HepG2 (cell line): Measurements from ENCODE around the gene ERCC4. TPM values are rescaled to one million over a fixed set of nuclear protein-coding genes. Genes with fewer than 3 reads are reported as not detected.

ENCODE experiments used
- ATF7-NPFF ChIP-seq: sonication (generic); formaldehyde crosslinking; IDR thresholded peaks from 2 replicates; pipeline ENCODE4 v1.8.1; 2023; ENCODE audit warnings: mild to moderate bottlenecking, low read depth, missing genetic modification reagents, moderate library complexity
- CBX1 ChIP-seq: IDR thresholded peaks from one replicate; pipeline ENCODE4 v1.6.1; 2016; ENCODE audit warnings: antibody characterized with exemption, low read depth
- FIP1L1 ChIP-seq: fragments of 200-400 bp; formaldehyde crosslinking; IDR thresholded peaks from 2 replicates; pipeline ENCODE4 v1.6.1; 2018; ENCODE audit warnings: low read depth, mild to moderate bottlenecking, low read length, moderate library complexity, borderline replicate concordance; ENCODE audit not compliant: insufficient read depth
- HES4 ChIP-seq: sonication (generic); formaldehyde crosslinking; IDR thresholded peaks from 2 replicates; pipeline ENCODE4 v1.9.0; 2021; ENCODE audit warnings: mild to moderate bottlenecking, missing genetic modification reagents, borderline replicate concordance
- HNF4A ChIP-seq: sonication (generic); formaldehyde crosslinking; IDR thresholded peaks from 2 replicates; pipeline ENCODE4 v1.4.0; 2020; ENCODE audit warnings: missing genetic modification reagents
- POLR2G ChIP-seq: fragments of 200-400 bp; formaldehyde crosslinking; IDR thresholded peaks from 2 replicates; pipeline ENCODE4 v1.6.1; 2018; ENCODE audit warnings: mild to moderate bottlenecking, low read depth, low read length, moderate library complexity
- THAP11 ChIP-seq: IDR thresholded peaks from 2 replicates; pipeline ENCODE4 v1.6.1; 2016; ENCODE audit warnings: missing biosample characterization, missing genetic modification reagents
- ZNF768 ChIP-seq: sonication (generic); formaldehyde crosslinking; IDR thresholded peaks from 2 replicates; pipeline ENCODE4 v1.4.0; 2020; ENCODE audit warnings: missing genetic modification reagents
- ZNF777 ChIP-seq: sonication (generic); formaldehyde crosslinking; IDR thresholded peaks from 2 replicates; pipeline ENCODE4 v1.4.0; 2020; ENCODE audit warnings: missing genetic modification reagents
- polyA plus RNA-seq, 8 experiments: library from polyadenylated mRNA; depleted of rRNA in 3 of 8; stranded (reverse) in 7 of 8; unstranded in 1 of 8; fragments of >200 nt; fragmentation: Illumina TruSeq in 4 of 8; extraction: Trizol in 4 of 8; gene quantifications; 2 replicates each; pipeline versions ENCODE4 v1.2.1 to v1.2.3, GENCODE V29; 2011 to 2016; ENCODE audit warnings: low read depth in 4 of 8, missing spikeins in 1 of 8, mixed read lengths in 1 of 8; ENCODE audit not compliant: insufficient read depth in 1 of 8
- total RNA-seq, 5 experiments: library from RNA; depleted of rRNA; stranded (reverse); fragments of >200 nt; fragmentation: Illumina TruSeq; extraction: Trizol; gene quantifications; 2 replicates each; pipeline ENCODE4 v1.2.3, GENCODE V29; 2016; ENCODE audit warnings: low read depth in 1 of 5
- TF ChIP-seq, protein P1 (sequence below): IDR thresholded peaks from 2 replicates; pipeline ENCODE4 v1.4.0; 2020; ENCODE audit warnings: mild to moderate bottlenecking, missing genetic modification reagents
- TF ChIP-seq, protein P2 (sequence below): sonication (generic); formaldehyde crosslinking; IDR thresholded peaks from 2 replicates; pipeline ENCODE4 v1.4.0; 2020; ENCODE audit warnings: mild to moderate bottlenecking, low read depth, missing genetic modification reagents
- TF ChIP-seq, protein P3 (sequence below): sonication (generic); formaldehyde crosslinking; IDR thresholded peaks from 2 replicates; pipeline ENCODE4 v1.5.0; 2020; ENCODE audit warnings: mild to moderate bottlenecking, missing genetic modification reagents, borderline replicate concordance
- TF ChIP-seq, protein P4 (sequence below), 2 experiments: fragments of 450-650 bp in 1 of 2; sonication (generic) in 1 of 2; formaldehyde crosslinking; IDR thresholded peaks; 2 replicates each; pipeline versions ENCODE4 v1.5.0 to v1.8.0; 2020 to 2022; ENCODE audit warnings: mild to moderate bottlenecking in 1 of 2, missing genetic modification reagents in 1 of 2

ERCC4 gene
- total and polyA plus RNA-seq, 2 of the 13 experiments (the other 11 are each of a cell fraction or from before 2014, with no cell fraction given): 5.4 to 15.2 TPM

DNA sequence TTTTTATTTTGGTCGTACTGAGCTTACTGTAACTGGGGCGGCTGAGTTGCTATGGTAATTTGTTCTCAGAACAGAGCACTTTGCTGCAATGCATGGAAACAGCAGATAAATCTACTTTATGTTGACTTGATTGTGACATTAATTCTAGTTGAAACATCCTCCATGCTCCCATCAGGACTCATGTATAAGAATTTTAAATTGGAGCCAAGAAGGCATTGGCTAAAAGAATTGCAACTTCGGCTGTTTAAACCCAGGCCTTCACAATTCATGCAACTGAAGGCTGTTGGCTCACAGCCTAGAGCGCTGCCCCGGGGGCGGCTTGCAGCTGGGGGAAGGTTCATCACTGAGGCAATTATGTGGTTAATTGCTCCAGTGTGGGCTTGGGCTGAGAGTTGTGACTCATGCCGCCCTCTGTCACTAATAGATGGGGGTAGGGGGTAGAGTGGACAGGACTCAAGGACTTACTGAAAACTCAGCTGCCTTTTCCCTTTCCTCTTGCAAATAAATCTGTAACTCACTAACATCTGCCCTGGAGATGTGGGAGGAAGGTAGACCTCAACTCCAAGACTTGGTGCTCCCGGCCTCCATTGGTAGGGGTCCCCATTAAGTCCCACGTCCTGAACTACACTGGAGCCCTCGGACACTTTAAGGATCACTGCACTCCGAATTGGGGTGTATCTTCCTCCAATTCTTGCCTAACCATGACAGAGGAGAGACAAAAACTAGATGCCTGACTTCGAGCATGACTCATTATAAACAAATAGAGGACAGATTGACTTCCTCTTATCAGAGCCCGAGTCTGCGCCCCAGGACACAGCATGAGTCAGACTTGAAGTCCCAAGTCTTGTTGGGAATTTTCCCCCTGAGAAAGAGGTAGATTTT, 37.5 kb downstream of the ERCC4 start (continued):
- TF ChIP-seq, protein P1, sequence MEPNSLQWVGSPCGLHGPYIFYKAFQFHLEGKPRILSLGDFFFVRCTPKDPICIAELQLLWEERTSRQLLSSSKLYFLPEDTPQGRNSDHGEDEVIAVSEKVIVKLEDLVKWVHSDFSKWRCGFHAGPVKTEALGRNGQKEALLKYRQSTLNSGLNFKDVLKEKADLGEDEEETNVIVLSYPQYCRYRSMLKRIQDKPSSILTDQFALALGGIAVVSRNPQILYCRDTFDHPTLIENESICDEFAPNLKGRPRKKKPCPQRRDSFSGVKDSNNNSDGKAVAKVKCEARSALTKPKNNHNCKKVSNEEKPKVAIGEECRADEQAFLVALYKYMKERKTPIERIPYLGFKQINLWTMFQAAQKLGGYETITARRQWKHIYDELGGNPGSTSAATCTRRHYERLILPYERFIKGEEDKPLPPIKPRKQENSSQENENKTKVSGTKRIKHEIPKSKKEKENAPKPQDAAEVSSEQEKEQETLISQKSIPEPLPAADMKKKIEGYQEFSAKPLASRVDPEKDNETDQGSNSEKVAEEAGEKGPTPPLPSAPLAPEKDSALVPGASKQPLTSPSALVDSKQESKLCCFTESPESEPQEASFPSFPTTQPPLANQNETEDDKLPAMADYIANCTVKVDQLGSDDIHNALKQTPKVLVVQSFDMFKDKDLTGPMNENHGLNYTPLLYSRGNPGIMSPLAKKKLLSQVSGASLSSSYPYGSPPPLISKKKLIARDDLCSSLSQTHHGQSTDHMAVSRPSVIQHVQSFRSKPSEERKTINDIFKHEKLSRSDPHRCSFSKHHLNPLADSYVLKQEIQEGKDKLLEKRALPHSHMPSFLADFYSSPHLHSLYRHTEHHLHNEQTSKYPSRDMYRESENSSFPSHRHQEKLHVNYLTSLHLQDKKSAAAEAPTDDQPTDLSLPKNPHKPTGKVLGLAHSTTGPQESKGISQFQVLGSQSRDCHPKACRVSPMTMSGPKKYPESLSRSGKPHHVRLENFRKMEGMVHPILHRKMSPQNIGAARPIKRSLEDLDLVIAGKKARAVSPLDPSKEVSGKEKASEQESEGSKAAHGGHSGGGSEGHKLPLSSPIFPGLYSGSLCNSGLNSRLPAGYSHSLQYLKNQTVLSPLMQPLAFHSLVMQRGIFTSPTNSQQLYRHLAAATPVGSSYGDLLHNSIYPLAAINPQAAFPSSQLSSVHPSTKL (CRISPR knock-in tag): no peak; the same call in 1 of the 2 replicates
- TF ChIP-seq HNF4A (CRISPR knock-in tag) (no peak), ZNF777 (CRISPR knock-in tag) (no peak), POLR2G (peak; percentile 45; the same call in 1 of the 2 replicates), ATF7-NPFF (CRISPR knock-in tag) (no peak), FIP1L1 (no peak), HES4 (CRISPR knock-in tag) (no peak), THAP11 (CRISPR knock-in tag) (no peak; the same call in 1 of the 2 replicates), ZNF768 (no peak), CBX1 (no peak)
- TF ChIP-seq, protein P2, sequence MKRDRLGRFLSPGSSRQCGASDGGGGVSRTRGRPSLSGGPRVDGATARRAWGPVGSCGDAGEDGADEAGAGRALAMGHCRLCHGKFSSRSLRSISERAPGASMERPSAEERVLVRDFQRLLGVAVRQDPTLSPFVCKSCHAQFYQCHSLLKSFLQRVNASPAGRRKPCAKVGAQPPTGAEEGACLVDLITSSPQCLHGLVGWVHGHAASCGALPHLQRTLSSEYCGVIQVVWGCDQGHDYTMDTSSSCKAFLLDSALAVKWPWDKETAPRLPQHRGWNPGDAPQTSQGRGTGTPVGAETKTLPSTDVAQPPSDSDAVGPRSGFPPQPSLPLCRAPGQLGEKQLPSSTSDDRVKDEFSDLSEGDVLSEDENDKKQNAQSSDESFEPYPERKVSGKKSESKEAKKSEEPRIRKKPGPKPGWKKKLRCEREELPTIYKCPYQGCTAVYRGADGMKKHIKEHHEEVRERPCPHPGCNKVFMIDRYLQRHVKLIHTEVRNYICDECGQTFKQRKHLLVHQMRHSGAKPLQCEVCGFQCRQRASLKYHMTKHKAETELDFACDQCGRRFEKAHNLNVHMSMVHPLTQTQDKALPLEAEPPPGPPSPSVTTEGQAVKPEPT (CRISPR knock-in tag): no peak
- TF ChIP-seq, protein P3, sequence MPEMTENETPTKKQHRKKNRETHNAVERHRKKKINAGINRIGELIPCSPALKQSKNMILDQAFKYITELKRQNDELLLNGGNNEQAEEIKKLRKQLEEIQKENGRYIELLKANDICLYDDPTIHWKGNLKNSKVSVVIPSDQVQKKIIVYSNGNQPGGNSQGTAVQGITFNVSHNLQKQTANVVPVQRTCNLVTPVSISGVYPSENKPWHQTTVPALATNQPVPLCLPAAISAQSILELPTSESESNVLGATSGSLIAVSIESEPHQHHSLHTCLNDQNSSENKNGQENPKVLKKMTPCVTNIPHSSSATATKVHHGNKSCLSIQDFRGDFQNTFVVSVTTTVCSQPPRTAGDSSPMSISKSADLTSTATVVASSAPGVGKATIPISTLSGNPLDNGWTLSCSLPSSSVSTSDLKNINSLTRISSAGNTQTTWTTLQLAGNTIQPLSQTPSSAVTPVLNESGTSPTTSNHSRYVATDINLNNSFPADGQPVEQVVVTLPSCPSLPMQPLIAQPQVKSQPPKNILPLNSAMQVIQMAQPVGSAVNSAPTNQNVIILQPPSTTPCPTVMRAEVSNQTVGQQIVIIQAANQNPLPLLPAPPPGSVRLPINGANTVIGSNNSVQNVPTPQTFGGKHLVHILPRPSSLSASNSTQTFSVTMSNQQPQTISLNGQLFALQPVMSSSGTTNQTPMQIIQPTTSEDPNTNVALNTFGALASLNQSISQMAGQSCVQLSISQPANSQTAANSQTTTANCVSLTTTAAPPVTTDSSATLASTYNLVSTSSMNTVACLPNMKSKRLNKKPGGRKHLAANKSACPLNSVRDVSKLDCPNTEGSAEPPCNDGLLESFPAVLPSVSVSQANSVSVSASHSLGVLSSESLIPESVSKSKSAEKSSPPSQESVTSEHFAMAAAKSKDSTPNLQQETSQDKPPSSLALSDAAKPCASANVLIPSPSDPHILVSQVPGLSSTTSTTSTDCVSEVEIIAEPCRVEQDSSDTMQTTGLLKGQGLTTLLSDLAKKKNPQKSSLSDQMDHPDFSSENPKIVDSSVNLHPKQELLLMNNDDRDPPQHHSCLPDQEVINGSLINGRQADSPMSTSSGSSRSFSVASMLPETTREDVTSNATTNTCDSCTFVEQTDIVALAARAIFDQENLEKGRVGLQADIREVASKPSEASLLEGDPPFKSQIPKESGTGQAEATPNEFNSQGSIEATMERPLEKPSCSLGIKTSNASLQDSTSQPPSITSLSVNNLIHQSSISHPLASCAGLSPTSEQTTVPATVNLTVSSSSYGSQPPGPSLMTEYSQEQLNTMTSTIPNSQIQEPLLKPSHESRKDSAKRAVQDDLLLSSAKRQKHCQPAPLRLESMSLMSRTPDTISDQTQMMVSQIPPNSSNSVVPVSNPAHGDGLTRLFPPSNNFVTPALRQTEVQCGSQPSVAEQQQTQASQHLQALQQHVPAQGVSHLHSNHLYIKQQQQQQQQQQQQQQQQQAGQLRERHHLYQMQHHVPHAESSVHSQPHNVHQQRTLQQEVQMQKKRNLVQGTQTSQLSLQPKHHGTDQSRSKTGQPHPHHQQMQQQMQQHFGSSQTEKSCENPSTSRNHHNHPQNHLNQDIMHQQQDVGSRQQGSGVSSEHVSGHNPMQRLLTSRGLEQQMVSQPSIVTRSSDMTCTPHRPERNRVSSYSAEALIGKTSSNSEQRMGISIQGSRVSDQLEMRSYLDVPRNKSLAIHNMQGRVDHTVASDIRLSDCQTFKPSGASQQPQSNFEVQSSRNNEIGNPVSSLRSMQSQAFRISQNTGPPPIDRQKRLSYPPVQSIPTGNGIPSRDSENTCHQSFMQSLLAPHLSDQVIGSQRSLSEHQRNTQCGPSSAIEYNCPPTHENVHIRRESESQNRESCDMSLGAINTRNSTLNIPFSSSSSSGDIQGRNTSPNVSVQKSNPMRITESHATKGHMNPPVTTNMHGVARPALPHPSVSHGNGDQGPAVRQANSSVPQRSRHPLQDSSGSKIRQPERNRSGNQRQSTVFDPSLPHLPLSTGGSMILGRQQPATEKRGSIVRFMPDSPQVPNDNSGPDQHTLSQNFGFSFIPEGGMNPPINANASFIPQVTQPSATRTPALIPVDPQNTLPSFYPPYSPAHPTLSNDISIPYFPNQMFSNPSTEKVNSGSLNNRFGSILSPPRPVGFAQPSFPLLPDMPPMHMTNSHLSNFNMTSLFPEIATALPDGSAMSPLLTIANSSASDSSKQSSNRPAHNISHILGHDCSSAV (CRISPR knock-in tag): no peak
- TF ChIP-seq, protein P4, sequence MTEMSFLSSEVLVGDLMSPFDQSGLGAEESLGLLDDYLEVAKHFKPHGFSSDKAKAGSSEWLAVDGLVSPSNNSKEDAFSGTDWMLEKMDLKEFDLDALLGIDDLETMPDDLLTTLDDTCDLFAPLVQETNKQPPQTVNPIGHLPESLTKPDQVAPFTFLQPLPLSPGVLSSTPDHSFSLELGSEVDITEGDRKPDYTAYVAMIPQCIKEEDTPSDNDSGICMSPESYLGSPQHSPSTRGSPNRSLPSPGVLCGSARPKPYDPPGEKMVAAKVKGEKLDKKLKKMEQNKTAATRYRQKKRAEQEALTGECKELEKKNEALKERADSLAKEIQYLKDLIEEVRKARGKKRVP (CRISPR knock-in tag; IDR thresholded peaks at IDR 0.05): peak in 1 of 2 experiments; percentile 75; a peak in 2 of 4 replicates
